Head of caudate nucleus (tissue), 42 donors: ENCODE measurements around the gene CACFD1.

Experiments
- DNase-seq, 42 donors: peaks; one replicate each; pipeline versions ENCODE4 v3.0.0 to v3.0.0-alpha.2; 2020 to 2021; ENCODE audit warnings: mixed read lengths in 7 of 42
- intact Hi-C: fragments of 100-400 bp; cut with DNase I; formaldehyde crosslinking; loops from one replicate; pipeline ENCODE4 v1.15.0; 2022

Gene CACFD1

DNA sequence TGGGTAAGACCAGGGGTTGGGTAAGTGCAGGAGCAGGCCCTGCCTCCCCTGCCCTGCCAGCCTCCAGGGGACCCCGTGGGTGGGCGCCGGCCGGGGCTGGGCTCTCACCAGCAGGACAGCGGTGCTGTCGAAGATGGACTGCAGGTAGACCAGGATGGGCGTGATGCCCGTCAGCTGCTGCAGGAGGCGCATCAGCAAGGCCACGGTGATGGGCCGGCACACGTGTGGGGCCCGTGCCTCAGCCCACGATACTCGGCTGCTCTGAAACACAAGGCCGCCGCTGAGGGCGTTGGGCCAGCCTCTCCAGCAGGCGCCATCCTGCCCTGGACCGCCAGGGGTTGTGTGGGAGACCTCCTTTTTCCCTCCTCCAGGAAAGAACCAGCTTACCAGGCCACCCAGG is 15.1 kb downstream of the CACFD1 start:
- no peak for DNase-seq
- intact Hi-C loops, result loop anchor here (10.0 kb wide), 1 partner anchor 120 kb away; the partner anchor contains the start of genes SURF1 and SURF2

DNA sequence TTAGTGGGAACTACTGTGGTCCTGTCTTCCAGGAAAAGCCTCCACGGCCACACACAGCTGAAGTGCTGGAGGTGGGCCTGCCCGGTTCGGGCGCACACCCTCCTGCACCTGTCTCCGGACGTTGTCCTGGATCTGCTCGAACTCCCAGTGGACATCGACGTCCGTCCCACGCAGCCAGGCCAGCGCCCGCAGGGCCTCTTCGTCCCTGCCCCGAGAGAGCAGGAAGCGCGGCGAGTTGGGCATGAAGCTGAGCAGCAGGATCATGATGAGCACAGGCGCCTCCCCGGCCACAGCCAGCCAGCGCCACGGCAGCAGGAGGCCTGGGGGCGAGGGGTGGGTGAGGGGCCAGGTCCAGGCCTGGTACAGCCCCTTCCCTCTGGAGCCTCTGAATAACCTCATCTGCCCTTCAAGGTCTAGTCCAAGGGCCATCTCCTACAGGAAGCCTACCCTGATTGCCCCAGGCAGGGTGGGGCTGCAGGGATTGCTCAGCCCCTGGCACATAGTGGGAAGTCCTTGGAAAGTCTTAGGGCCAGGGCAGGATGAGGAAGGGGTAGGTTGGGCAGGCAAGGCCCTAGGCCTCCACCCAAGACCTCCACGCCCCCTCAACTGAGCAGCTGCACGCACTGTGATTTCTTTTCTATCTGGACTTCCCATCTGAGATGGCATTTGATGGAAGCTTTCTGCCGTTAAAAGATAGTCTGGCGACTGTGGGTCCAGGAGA is 15.7 kb downstream of the CACFD1 start:
- no peak for DNase-seq
- intact Hi-C loops, result loop anchor here (10.0 kb wide), 1 partner anchor 121 kb away; the partner anchor contains the start of genes SURF1 and SURF2

DNA sequence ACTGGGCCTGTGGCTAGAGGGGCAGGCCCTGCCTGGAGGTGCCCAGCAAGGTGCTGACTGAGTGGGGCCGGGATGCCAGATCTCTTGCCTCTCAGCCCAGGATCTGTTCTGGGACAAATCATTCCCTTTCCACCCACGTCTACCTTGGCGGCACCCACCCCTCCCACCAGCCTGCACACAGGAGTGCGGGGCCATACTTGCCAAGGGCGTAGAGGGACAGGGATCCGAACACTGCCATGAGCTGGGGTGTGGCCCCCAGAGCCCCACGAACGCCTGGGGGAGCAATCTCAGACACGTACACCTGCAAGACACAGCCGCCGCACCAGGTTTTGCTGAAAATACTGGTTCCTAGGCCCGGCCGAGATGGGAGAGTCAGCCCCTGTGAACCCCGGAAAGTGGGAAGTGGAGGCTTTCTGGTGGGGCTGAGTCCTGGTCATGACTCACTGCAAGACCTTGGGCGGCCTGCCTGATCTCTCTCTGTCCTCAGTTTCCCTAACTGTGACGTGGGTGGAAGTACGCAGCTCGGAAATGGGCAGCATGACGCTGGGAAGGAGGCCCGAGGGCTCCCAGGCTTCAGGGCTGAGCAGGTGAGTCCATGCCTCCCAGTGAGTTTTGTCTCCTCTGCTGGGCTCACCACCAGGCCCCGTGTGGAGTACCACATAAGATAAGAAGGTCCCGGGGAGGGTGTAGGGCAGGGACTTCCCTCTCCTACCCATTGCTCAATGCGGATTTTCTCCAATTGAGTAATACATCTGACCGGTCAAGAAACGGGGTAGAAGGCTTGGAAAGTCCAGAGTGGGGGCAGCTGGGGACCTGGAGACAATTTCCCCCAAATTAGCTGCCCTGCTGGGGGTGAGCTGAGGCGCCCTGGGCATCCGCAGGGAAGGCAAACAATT is 16.5 kb downstream of the CACFD1 start:
- DNase-seq, result peak in 27 of 42 donors; percentile 19 to 74 (median 53)
- intact Hi-C loops, result loop anchor here (10.0 kb wide), 1 partner anchor 121 kb away; the partner anchor contains the start of genes SURF1 and SURF2

DNA sequence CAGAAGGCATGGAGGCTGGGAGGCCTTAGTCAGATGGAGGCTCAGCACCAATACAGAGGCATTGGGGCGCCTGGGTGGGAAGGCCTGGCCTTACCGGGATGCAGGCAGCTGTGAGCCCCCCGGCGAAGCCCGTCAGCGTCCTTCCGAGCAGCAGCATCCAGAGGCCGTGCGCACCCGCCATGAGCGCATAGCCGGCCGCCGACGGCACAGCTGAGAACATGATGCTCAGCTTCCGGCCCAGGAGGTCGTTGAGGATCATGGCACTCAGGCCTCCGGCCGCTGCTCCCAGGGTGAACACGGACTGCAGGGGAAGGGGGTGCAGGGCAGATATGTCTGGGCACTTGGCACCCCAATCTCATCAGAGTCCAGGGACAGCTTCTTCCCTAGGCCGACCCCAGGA is 17.2 kb downstream of the CACFD1 start:
- DNase-seq, result no peak
- intact Hi-C loops, result loop anchor here (10.0 kb wide), 1 partner anchor 122 kb away; the partner anchor contains the start of genes SURF1 and SURF2

DNA sequence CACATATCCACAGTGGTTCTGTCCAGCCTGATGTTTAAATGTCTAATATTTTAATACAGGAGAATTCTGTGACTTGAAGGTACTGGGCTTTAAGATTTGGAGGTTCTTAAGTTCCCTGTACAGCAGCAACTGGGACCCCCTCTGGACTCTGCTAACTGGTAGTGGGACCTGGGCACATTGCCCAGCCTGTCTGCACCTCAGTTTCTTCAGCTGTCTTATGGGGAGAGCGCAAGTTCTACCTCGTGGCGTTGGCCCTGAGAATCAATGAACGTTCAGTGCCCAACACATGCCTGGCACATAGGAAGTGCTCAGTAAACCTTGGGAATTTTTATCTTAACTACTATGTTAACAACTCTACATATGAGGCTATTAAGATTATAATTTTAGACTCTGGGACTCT is 17.7 kb downstream of the CACFD1 start:
- DNase-seq, result no peak
- intact Hi-C loops, result loop anchor here (10.0 kb wide), 1 partner anchor 123 kb away; the partner anchor contains the start of genes SURF1 and SURF2

DNA sequence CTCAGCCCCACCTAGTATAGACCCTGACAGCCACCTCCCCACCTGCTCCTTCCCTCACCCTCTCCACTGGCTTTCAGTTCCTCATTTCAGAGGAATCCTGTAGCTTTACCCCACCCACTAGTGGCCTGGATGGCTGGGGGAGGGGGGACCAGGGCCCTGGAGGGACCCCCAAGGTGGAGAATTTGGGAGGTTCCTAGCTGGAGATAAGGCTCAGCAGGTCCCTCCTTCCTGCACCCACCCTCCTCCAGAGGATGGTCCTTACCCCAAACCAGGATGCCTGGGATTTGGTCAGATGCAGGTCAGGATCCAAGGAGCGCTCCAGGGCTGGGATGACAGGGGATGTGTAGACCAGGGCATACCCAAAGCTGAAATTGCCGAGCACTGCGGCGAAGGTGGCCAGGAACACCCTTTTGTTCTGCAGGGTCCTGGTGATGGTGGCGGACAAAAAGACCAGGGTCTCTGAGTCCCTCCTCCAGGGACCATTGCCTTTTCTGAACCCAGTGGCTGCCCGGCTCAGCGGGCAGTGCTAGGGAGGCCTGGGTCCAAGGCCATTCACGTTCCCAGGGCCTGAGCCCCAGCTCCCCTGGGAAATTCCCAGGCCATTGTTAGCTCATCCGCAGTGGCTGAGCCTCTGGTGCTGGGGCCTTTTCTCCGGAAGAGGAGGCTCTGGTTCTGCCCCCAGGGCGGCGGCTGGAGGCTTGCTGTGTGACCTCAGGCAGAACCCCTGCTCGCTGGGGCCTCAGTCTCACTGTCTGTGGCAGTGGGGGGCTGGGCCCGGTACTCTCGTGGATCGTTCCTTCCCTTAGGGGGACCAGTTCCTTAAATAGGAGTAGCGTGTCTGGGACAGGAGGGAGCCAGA is 18.4 kb downstream of the CACFD1 start:
- DNase-seq, result peak in 6 of 42 donors; percentile 17 to 47 (median 38)
- intact Hi-C loops, result loop anchor here (10.0 kb wide), 1 partner anchor 123 kb away; the partner anchor contains the start of genes SURF1 and SURF2

DNA sequence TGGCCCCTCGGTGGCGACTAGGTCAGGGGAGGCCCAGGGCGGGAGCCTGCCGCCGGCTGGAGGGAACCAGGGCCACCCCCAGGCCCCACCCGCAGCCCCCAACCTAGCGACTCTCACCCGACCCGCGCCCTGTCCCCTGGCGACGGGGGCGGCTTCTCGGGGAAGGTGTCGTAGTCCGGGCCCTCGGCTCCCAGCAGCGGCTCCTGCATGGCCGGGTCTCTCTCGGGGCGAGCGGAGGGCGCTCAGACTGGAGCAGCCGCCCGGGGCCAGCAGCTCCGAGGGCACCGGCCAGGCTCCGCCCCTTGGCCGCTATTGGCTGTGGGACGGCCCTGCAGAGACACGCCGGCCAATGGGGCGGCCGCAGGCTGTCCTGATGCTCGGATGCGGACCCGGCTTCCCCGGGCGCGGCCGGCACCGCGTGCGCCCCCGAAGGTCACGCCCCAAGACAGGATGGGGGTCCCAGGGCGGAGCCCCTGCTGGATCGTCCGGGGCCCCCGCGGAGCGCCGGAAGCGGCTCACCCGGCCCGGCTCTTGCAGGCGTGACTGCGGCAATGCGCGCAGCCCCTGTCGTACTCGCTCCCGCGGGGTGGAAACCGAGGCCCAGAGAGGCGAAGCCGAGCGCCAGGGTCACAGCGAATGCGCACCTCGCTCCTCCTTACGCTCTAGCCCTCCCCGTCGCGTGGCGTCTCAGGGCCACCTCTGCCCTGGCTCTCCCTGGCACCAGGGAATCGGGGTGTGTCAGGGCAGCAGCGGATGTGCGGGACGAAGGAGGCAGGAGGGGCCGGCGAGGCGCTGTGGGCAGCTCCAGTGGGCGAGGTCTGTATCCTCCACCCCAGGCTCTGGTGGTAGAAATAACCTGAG is 19.3 kb downstream of the CACFD1 start, which contains the start of gene SLC2A6:
SLC2A6 (minus strand) TSS at position 249 of the 861 bp plus-strand sequence; CDS start at position 209, 40 bp downstream.
- intact Hi-C loops, result loop anchor here (10.0 kb wide), 1 partner anchor 124 kb away; the partner anchor contains the start of genes SURF1 and SURF2

DNA sequence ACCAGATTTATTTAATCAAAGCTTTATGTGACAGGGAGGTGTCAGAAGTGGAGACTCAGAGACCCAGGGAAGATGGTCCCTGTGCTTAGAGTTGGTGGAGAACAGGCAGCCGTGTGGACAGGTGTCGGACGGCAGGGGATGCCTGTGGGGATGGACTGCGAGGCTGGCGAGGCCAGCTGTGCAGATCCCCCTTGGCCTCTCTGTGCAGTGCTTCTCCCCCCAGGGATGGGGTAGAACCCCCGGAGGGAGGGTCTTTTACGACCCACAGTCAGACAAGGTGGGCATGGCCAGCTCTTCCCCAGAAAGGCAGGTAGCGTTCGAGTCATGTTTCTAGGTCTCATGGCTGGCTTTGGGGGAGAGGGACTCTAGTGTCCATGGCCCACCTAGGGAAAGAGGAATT is 23.8 kb downstream of the CACFD1 start:
- intact Hi-C loops, result no loop called here
- DNase-seq, result no peak

More for the DNA sequence above, 19.3 kb downstream of the CACFD1 start, which contains the start of gene SLC2A6:
- DNase-seq, result peak; percentile 80 to 97 (median 93)

DNA sequence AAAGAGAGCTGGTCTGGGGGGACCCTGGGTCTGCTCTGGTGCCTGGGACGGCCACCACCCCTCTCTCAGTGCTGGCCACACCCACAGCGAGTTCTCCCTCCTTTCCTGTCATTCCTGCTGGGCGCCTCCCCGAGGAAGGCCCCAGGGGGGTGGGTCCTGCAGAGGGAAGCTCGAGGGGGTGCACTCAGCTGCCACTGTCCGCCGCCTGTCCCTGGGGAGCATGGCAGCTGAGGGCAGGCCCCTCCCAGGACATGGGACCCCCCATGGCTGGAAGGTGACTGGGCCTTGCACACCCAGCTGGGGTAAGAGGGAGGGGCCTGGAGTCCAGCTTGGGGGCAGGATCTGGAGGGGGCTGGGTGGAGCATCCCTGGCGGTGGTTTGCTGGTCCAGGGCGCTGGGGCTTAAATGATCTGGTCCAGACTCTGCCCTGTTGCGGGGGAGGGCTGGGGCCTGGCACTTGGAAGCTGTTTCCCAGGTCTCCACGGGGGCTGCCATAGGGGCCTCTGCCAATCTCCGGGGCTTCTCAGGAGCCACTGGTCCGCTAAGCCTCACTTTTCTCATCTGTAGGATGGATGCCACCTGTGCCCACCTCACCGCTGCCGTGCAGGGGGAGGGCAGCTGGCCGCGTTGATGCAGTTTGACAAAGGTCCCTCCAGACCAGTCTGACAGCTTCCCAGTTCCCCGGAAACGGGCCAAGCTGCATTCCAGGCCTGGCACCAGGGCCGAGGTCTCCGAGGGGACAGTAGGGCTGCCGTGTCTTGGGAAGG is 25.1 kb downstream of the CACFD1 start:
- DNase-seq, result no peak
- intact Hi-C loops, result loop anchor here (5.0 kb wide), 2 partner anchors 78 to 298 kb away; no protein-coding TSS in a partner anchor

DNA sequence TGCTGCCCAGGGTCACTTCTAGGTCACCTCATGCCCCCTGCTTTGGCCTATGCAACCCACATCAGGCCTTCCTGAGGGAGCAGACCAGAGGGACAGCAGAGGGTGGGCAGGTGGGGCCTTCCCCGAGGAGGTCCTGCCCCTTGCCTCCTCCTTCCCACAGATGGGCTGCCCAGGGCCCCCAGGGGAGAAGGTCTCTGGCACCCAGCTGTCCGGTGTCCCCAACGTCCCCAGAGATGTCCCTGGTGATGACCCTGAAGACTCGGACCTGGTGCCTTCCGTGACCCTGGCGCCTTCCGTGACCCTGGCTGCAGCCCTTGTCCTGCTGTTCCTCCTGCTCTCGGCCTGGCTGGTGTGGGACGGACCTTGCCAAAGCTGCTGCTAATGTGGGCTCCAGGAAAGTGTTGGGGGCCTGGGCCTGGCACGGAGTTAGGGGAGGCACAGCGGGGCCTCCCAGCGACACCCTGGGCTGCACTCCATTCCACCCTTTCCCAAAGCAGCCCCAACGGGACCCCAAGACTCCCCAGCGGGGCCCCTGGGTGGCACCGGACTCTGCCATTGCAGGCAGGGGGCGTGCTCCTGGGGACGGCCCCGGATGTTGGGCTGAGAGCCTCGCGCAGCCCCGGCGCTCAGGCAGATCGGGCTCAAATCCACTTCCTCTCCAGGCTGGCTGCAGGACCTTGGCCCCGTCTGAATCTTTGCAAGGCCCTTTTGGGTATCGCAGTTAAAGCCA is 25.9 kb downstream of the CACFD1 start:
- intact Hi-C loops, result loop anchor here (5.0 kb wide), 2 partner anchors 78 to 298 kb away; no protein-coding TSS in a partner anchor

DNA sequence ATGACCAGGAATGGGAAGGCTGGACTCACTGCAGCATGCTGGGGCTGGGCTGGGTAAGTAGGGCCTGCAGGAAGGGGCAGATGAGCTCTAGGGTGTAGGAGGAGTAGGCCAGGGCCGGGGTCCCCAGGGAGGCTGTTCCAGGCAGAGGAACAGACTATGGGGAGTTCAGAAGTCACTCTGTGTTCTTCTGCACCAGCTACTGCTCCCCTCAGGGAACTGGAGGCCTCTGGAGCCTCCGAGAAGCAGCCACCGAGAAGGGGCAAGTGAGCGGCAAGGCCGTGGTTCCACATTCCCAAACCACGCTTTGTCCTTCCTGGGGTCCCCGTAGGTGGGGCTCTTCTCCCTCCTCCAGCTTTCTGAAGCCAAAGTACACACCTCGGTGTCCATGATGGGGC is 27.6 kb downstream of the CACFD1 start:
- intact Hi-C loops, result loop anchor here (5.0 kb wide), 2 partner anchors 80 to 300 kb away; no protein-coding TSS in a partner anchor
- DNase-seq, result no peak

More for the DNA sequence above, 25.9 kb downstream of the CACFD1 start:
- no peak for DNase-seq

DNA sequence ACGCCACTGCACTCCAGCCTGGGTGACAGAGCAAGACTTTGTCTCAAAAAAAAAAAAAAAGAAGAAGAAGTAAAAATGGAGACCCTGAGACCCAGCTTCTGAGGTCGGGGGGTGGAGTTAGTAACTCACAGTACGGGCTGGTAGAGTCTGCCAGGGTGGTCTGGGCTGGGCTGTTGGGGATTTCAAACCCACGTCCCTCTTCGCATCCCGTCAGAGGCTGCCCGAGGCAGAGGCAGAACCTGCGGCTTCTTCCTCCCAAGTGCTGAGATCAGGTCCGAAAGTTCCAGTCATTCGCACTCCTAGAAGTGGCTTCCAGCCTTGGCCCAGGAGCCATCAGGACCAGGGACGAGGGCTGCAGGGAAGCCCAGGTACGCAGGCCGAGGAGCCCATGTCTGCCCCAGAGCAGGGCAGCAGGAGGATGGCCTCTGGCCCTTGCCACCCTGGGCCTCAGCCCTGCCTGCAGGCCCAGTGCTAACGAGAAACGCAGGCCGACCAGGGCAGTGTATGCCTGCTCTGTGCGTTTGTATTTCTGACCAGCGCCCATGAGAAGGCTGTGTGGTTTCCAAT is 29.0 kb downstream of the CACFD1 start:
- intact Hi-C loops, result loop anchor here (5.0 kb wide), 2 partner anchors 81 to 301 kb away; no protein-coding TSS in a partner anchor
- no peak for DNase-seq

DNA sequence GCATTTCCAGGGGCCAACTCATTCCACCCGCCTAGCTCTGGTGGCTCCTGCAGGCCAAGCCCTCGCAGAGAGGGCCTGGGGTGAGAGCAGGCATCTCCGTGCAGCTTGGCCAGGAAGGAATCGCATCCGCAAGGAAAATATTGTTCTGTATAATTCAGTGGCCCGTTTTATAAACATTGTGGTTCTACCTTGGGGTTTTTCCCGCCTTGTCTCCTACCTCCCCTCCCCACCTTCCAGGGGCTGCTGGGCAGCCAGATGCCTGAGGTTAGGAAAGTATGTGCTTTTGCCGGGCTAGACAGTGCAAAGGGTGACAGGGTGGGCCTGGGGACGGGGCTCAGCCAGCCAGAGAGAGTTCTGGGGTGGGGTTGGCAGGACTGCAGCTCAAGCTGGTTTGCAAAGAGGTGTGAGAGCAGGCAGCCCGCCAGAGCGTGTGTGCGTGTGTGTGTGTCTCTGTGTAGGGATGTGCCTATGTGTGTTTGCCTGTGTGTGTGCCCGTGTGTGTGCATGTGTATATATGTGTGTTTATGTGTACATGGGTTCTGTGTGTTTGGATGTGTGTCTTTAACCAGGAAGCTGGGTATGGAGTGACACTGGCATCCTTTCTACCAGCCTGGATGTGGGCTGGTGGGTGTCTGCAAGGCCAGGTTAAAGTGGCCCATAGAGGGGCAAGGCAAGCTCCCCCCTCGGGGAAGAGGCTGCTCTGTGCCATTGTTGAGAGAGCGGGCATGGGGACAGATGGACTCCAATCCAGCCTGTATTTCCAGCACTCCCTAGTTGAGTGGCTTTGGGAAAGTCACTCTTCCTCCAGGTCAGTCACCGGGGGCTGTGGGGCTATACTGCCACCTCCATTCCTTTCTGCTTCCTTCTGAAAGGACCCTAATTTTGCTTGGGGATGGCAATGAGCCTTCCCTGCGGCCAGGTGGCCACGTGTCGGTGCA is 29.7 kb downstream of the CACFD1 start:
- no peak for DNase-seq
- intact Hi-C loops, result loop anchor here (5.0 kb wide), 2 partner anchors 82 to 302 kb away; no protein-coding TSS in a partner anchor

DNA sequence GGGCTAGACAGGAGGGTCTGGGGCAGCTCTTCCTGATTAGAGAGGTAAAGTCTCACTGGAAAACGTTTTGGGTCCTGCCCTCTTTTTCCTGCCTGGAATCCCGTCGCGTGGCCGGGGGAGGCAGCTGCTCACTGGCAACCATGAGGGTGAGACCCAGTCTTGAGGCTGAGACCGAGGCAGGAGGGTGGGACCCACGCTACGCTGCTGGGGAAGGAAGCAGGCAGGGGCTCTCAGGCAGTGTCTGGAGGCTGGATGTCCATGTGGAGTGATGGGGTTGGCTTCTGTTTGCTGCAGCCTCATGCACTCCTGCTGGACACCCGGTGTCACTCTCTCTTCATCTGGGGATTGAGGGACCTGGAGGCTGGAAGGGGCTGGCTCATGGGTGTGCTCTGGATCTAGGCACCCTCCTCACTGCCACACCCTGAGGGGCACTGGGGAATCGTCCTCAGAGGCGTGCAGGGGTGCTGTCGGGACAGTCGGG is 30.5 kb downstream of the CACFD1 start:
- intact Hi-C loops, result no loop called here
- DNase-seq, result no peak
